WTC11 (cell line): ENCODE results near the gene TMEM97. TPM values are rescaled to one million over a fixed set of nuclear protein-coding genes. Genes with fewer than 3 reads are reported as not detected.

Experiments
- ATAC-seq: fragments of 200-7000 bp; cut with Tn5 transposase; 2 replicates; pipeline ENCODE4 v1.10.0; 2021; ENCODE audit warnings: mild to moderate bottlenecking, moderate library complexity
- CTCF ChIA-PET: fragments of 300-600 bp; sonication (Branson Sonifier 250); formaldehyde crosslinking; loops from one replicate; lab custom pipeline; 2021; ENCODE audit warnings: antibody characterized with exemption; lab: Charles Lee
- POLR2A ChIA-PET: fragments of 350-600 bp; sonication (Branson Sonifier 250); formaldehyde crosslinking; loops from one replicate; lab custom pipeline; 2021; ENCODE audit warnings: antibody characterized with exemption; lab: Charles Lee
- DNase-seq: peaks from one replicate; pipeline ENCODE4 v3.0.0; 2021; ENCODE audit warnings: low spot score
- H3K27ac Mint-ChIP-seq: 2 replicates; pipeline ENCODE4 v1.8.0; 2021; ENCODE audit warnings: mixed read lengths
- H3K27me3 Mint-ChIP-seq: 2 replicates; pipeline ENCODE4 v1.8.0; 2021; ENCODE audit warnings: low read depth, mild to moderate bottlenecking, moderate library complexity, mixed read lengths
- H3K36me3 Mint-ChIP-seq: 2 replicates; pipeline ENCODE4 v1.8.0; 2021; ENCODE audit warnings: mixed read lengths
- H3K4me1 Mint-ChIP-seq: 2 replicates; pipeline ENCODE4 v1.8.0; 2022; ENCODE audit warnings: mixed read lengths
- H3K4me3 Mint-ChIP-seq: 2 replicates; pipeline ENCODE4 v1.8.0; 2021; ENCODE audit warnings: mild to moderate bottlenecking, moderate library complexity, mixed read lengths
- H3K9me3 Mint-ChIP-seq: 2 replicates; pipeline ENCODE4 v1.8.0; 2021; ENCODE audit warnings: mixed read lengths
- CTCF ChIP-seq: fragments of 200-600 bp; IDR thresholded peaks from 2 replicates; pipeline ENCODE4 v1.8.0; 2022; ENCODE audit warnings: antibody characterized with exemption
- ELF4 ChIP-seq: sonication (generic); formaldehyde crosslinking; IDR thresholded peaks from 2 replicates; pipeline ENCODE4 v1.8.1; 2022; ENCODE audit warnings: low read depth, mild to moderate bottlenecking, moderate library complexity, missing genetic modification reagents
- FOXK1 ChIP-seq: sonication (generic); formaldehyde crosslinking; IDR thresholded peaks from 2 replicates; pipeline ENCODE4 v1.8.0; 2022; ENCODE audit warnings: mild to moderate bottlenecking, moderate library complexity, missing genetic modification reagents
- GABPB1 ChIP-seq: sonication (generic); formaldehyde crosslinking; IDR thresholded peaks from 2 replicates; pipeline ENCODE4 v1.8.1; 2023; ENCODE audit warnings: mild to moderate bottlenecking, missing genetic modification reagents
- GRHL2 ChIP-seq: fragments of 250-450 bp; sonication (Bioruptor Pico); IDR thresholded peaks from 2 replicates; pipeline ENCODE4 v1.8.0; 2022; ENCODE audit warnings: mild to moderate bottlenecking, moderate library complexity; ENCODE audit not compliant: insufficient replicate concordance, severe bottlenecking
- MXD4 ChIP-seq: fragments of 250-450 bp; sonication (Bioruptor Pico); IDR thresholded peaks from 2 replicates; pipeline ENCODE4 v1.8.0; 2021; ENCODE audit warnings: mild to moderate bottlenecking, moderate library complexity, borderline replicate concordance
- MYBL2 ChIP-seq: sonication (generic); formaldehyde crosslinking; IDR thresholded peaks from 2 replicates; pipeline ENCODE4 v1.8.1; 2023; ENCODE audit warnings: mild to moderate bottlenecking, moderate library complexity, missing genetic modification reagents
- NFE2L1 ChIP-seq: sonication (generic); formaldehyde crosslinking; IDR thresholded peaks from 2 replicates; pipeline ENCODE4 v1.8.1; 2023; ENCODE audit warnings: missing genetic modification reagents
- TEAD4 ChIP-seq: sonication (generic); formaldehyde crosslinking; IDR thresholded peaks from 2 replicates; pipeline ENCODE4 v1.8.0; 2022; ENCODE audit warnings: mild to moderate bottlenecking, missing genetic modification reagents
- ZBTB43 ChIP-seq: sonication (generic); formaldehyde crosslinking; IDR thresholded peaks from 2 replicates; pipeline ENCODE4 v1.8.1; 2023; ENCODE audit warnings: mild to moderate bottlenecking, missing genetic modification reagents
- ZNF219 ChIP-seq: sonication (generic); formaldehyde crosslinking; IDR thresholded peaks from 2 replicates; pipeline ENCODE4 v1.8.0; 2023; ENCODE audit warnings: missing genetic modification reagents, mild to moderate bottlenecking, borderline replicate concordance
- ZNF232 ChIP-seq: sonication (generic); formaldehyde crosslinking; IDR thresholded peaks from 2 replicates; pipeline ENCODE4 v1.8.0; 2022; ENCODE audit warnings: mild to moderate bottlenecking, missing genetic modification reagents
- ZNF423 ChIP-seq: fragments of 250-450 bp; sonication (Bioruptor Pico); IDR thresholded peaks from 2 replicates; pipeline ENCODE4 v2.1.2; 2022; ENCODE audit warnings: mild to moderate bottlenecking, moderate library complexity
- total RNA-seq: library from RNA; stranded (reverse); gene quantifications from 3 replicates; pipeline ENCODE4 v1.2.3, GENCODE V29; 2021
- TF ChIP-seq, protein P1 (sequence below): sonication (generic); formaldehyde crosslinking; conservative IDR thresholded peaks from 2 replicates; pipeline ENCODE4 v1.8.1; 2022; ENCODE audit warnings: mild to moderate bottlenecking, missing genetic modification reagents
- TF ChIP-seq, protein P2 (sequence below): sonication (generic); formaldehyde crosslinking; IDR thresholded peaks from 2 replicates; pipeline ENCODE4 v1.8.1; 2022; ENCODE audit warnings: low read depth, mild to moderate bottlenecking, moderate library complexity, missing genetic modification reagents, borderline replicate concordance
- TF ChIP-seq, protein P3 (sequence below): sonication (generic); formaldehyde crosslinking; IDR thresholded peaks from 2 replicates; pipeline ENCODE4 v1.8.1; 2023; ENCODE audit warnings: mild to moderate bottlenecking, missing genetic modification reagents, moderate library complexity
- TF ChIP-seq, protein P4 (sequence below): sonication (generic); formaldehyde crosslinking; IDR thresholded peaks from 2 replicates; pipeline ENCODE4 v1.8.0; 2022; ENCODE audit warnings: mild to moderate bottlenecking, missing genetic modification reagents
- TF ChIP-seq, protein P5 (sequence below): sonication (generic); formaldehyde crosslinking; IDR thresholded peaks from 2 replicates; pipeline ENCODE4 v1.8.0; 2022; ENCODE audit warnings: mild to moderate bottlenecking, missing genetic modification reagents
- TF ChIP-seq, protein P6 (sequence below): sonication (generic); formaldehyde crosslinking; IDR thresholded peaks from 2 replicates; pipeline ENCODE4 v1.8.0; 2023; ENCODE audit warnings: mild to moderate bottlenecking, missing genetic modification reagents

The TMEM97 gene
- total RNA-seq, 1 experiment from 2014 or later, result 68.0 TPM

GRCh38 chr17:28326114-28326513, 7.1 kb downstream of the TMEM97 start:
- POLR2A ChIA-PET, result interaction anchor here (1.2 kb wide), 1 partner anchor 9 kb away, joined by 4 read pairs; the partner anchor contains the start of genes IFT20 and TNFAIP1
- DNase-seq, result no peak
- ATAC-seq, result no peak
- H3K4me1 Mint-ChIP-seq, result peaks cover 18% of the 10 kb centered on the region
- H3K36me3 Mint-ChIP-seq, result peaks cover 39% of the 10 kb centered on the region
- no peak overlapping the region for H3K4me3 Mint-ChIP-seq
- no peaks in the 10 kb centered on the region for H3K9me3 Mint-ChIP-seq
- H3K27ac Mint-ChIP-seq, result no peak overlapping the region
- CTCF ChIA-PET, result interaction anchor here (1.3 kb wide), 1 partner anchor 9 kb away, joined by 4 read pairs; the partner anchor contains the start of genes IFT20 and TNFAIP1
- H3K27me3 Mint-ChIP-seq, result no peaks in the 10 kb centered on the region
- no peak for TF ChIP-seq ZNF232 (CRISPR knock-in tag)
- TF ChIP-seq GRHL2 (CRISPR knock-in tag), result no peak
- TF ChIP-seq MYBL2 (CRISPR knock-in tag), result no peak
- no peak for TF ChIP-seq FOXK1
- no peak for TF ChIP-seq ZBTB43
- TF ChIP-seq, protein P1, sequence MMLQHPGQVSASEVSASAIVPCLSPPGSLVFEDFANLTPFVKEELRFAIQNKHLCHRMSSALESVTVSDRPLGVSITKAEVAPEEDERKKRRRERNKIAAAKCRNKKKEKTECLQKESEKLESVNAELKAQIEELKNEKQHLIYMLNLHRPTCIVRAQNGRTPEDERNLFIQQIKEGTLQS (CRISPR knock-in tag), result no peak
- no peak for TF ChIP-seq ZNF219
- TF ChIP-seq ELF4 (CRISPR knock-in tag), result no peak
- no peak for TF ChIP-seq ZNF423
- TF ChIP-seq, protein P2, sequence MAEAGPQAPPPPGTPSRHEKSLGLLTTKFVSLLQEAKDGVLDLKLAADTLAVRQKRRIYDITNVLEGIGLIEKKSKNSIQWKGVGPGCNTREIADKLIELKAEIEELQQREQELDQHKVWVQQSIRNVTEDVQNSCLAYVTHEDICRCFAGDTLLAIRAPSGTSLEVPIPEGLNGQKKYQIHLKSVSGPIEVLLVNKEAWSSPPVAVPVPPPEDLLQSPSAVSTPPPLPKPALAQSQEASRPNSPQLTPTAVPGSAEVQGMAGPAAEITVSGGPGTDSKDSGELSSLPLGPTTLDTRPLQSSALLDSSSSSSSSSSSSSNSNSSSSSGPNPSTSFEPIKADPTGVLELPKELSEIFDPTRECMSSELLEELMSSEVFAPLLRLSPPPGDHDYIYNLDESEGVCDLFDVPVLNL (CRISPR knock-in tag), result no peak
- TF ChIP-seq, protein P3, sequence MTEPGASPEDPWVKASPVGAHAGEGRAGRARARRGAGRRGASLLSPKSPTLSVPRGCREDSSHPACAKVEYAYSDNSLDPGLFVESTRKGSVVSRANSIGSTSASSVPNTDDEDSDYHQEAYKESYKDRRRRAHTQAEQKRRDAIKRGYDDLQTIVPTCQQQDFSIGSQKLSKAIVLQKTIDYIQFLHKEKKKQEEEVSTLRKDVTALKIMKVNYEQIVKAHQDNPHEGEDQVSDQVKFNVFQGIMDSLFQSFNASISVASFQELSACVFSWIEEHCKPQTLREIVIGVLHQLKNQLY, result no peak

- H3K9me3 Mint-ChIP-seq, result no peaks in the 10 kb centered on the region
- CTCF ChIA-PET, result no interaction called here
- DNase-seq (no peak), ATAC-seq (no peak)
- no peaks in the 10 kb centered on the region for H3K27me3 Mint-ChIP-seq
- peaks cover 9% of the 10 kb centered on the region for H3K4me1 Mint-ChIP-seq
- no peak overlapping the region for H3K27ac Mint-ChIP-seq
- H3K36me3 Mint-ChIP-seq, result peaks cover 37% of the 10 kb centered on the region
- H3K4me3 Mint-ChIP-seq, result no peak overlapping the region
- TF ChIP-seq TEAD4 (CRISPR knock-in tag) (no peak), MXD4 (CRISPR knock-in tag) (no peak)
- TF ChIP-seq, protein P4, sequence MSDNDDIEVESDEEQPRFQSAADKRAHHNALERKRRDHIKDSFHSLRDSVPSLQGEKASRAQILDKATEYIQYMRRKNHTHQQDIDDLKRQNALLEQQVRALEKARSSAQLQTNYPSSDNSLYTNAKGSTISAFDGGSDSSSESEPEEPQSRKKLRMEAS (CRISPR knock-in tag), result no peak
- TF ChIP-seq, protein P5, sequence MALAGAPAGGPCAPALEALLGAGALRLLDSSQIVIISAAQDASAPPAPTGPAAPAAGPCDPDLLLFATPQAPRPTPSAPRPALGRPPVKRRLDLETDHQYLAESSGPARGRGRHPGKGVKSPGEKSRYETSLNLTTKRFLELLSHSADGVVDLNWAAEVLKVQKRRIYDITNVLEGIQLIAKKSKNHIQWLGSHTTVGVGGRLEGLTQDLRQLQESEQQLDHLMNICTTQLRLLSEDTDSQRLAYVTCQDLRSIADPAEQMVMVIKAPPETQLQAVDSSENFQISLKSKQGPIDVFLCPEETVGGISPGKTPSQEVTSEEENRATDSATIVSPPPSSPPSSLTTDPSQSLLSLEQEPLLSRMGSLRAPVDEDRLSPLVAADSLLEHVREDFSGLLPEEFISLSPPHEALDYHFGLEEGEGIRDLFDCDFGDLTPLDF (CRISPR knock-in tag), result no peak
- POLR2A ChIA-PET, result no interaction called here
Observed at GRCh38 chr17:28327031-28327607, 8.1 kb downstream of the TMEM97 start.

DNA sequence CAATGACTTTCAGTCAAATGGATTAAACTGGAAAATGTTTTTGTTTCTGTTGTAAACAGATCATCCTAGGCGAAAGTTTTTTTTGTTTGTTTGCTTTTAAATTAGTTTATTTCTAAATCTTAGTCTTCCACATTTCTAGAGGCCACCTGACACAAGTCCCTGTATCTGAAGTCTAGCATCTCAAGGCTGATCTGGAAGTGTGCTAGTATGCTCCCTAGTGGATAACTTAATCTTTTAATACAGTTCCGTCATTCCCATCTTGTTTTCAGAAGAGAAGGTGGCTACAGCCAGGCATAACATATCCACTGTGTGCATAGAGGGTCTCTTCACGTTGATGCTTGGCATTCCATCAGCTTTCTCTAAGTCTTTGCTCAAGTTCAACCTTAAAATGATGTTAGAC, 8.7 kb downstream of the TMEM97 start:
- H3K4me3 Mint-ChIP-seq, result no peak overlapping the region
- no peak for ATAC-seq
- H3K9me3 Mint-ChIP-seq, result no peaks in the 10 kb centered on the region
- CTCF ChIA-PET, result no interaction called here
- peak overlapping the region; percentile 72; the same call in 1 of the 2 replicates for H3K27ac Mint-ChIP-seq
- peaks cover 4% of the 10 kb centered on the region for H3K4me1 Mint-ChIP-seq
- POLR2A ChIA-PET, result no interaction called here
- no peak for DNase-seq
- H3K36me3 Mint-ChIP-seq, result peaks cover 37% of the 10 kb centered on the region
- H3K27me3 Mint-ChIP-seq, result no peaks in the 10 kb centered on the region
- TF ChIP-seq GABPB1 (CRISPR knock-in tag) (no peak), CTCF (no peak), NFE2L1 (CRISPR knock-in tag) (no peak)
- TF ChIP-seq, protein P6, sequence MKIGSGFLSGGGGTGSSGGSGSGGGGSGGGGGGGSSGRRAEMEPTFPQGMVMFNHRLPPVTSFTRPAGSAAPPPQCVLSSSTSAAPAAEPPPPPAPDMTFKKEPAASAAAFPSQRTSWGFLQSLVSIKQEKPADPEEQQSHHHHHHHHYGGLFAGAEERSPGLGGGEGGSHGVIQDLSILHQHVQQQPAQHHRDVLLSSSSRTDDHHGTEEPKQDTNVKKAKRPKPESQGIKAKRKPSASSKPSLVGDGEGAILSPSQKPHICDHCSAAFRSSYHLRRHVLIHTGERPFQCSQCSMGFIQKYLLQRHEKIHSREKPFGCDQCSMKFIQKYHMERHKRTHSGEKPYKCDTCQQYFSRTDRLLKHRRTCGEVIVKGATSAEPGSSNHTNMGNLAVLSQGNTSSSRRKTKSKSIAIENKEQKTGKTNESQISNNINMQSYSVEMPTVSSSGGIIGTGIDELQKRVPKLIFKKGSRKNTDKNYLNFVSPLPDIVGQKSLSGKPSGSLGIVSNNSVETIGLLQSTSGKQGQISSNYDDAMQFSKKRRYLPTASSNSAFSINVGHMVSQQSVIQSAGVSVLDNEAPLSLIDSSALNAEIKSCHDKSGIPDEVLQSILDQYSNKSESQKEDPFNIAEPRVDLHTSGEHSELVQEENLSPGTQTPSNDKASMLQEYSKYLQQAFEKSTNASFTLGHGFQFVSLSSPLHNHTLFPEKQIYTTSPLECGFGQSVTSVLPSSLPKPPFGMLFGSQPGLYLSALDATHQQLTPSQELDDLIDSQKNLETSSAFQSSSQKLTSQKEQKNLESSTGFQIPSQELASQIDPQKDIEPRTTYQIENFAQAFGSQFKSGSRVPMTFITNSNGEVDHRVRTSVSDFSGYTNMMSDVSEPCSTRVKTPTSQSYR (CRISPR knock-in tag), result no peak
